ENCODE measurements around the gene RBM26.
"Not testable (repeated sequence)": the region's sequence is repeated elsewhere in the genome, so short reads cannot be mapped to it uniquely, and the experiment has no call there.

RBM26 gene

GRCh38 chr13:79373916-79374315 lies 32.1 kb downstream of the RBM26 start:
- peaks cover 17% of the 10 kb centered on the region for H3K36me3 ChIP-seq (ENCODE audit: control insufficient read depth, insufficient read depth, low read length)

GRCh38 chr13:79369226-79369625 lies 36.8 kb downstream of the RBM26 start:
- H3K27me3 ChIP-seq (ENCODE audit: control insufficient read depth, insufficient read depth, low read length) = no peaks in the 10 kb centered on the region
- H3K4me1 ChIP-seq (ENCODE audit: control insufficient read depth, insufficient read depth, low read length) = no peaks in the 10 kb centered on the region
- no peak overlapping the region for H3K4me3 ChIP-seq (ENCODE audit: low read length)
- peaks cover 28% of the 10 kb centered on the region for H3K36me3 ChIP-seq (ENCODE audit: control insufficient read depth, insufficient read depth, low read length)
- H3K27ac ChIP-seq (ENCODE audit: low read depth, low read length) = no peak overlapping the region
- H3K9ac ChIP-seq (ENCODE audit: low read length) = no peak overlapping the region

More at GRCh38 chr13:79373916-79374315, 32.1 kb downstream of the RBM26 start:
- Histone ChIP-seq H3K9ac (ENCODE audit: low read length) (no peak overlapping the region), H3K27me3 (ENCODE audit: control insufficient read depth, insufficient read depth, low read length) (no peaks in the 10 kb centered on the region), H3K27ac (ENCODE audit: low read depth, low read length) (no peak overlapping the region), H3K4me1 (ENCODE audit: control insufficient read depth, insufficient read depth, low read length) (no peaks in the 10 kb centered on the region), H3K4me3 (ENCODE audit: low read length) (no peak overlapping the region)

GRCh38 chr13:79365981-79366380 lies 40.1 kb downstream of the RBM26 start:
- no peaks in the 10 kb centered on the region for H3K27me3 ChIP-seq (ENCODE audit: control insufficient read depth, insufficient read depth, low read length)
- peaks cover 36% of the 10 kb centered on the region for H3K36me3 ChIP-seq (ENCODE audit: control insufficient read depth, insufficient read depth, low read length)
- no peak overlapping the region for H3K4me3 ChIP-seq (ENCODE audit: low read length)
- H3K4me1 ChIP-seq (ENCODE audit: control insufficient read depth, insufficient read depth, low read length) = no peaks in the 10 kb centered on the region
- no peak overlapping the region for H3K27ac ChIP-seq (ENCODE audit: low read depth, low read length)
- no peak overlapping the region for H3K9ac ChIP-seq (ENCODE audit: low read length)

- H3K27me3 ChIP-seq (ENCODE audit: control insufficient read depth, insufficient read depth, low read length) = no peaks in the 10 kb centered on the region
- H3K27ac ChIP-seq (ENCODE audit: low read depth, low read length) = no peak overlapping the region
- no peak overlapping the region for H3K4me3 ChIP-seq (ENCODE audit: low read length)
- peaks cover 19% of the 10 kb centered on the region for H3K36me3 ChIP-seq (ENCODE audit: control insufficient read depth, insufficient read depth, low read length)
- H3K4me1 ChIP-seq (ENCODE audit: control insufficient read depth, insufficient read depth, low read length) = no peaks in the 10 kb centered on the region
- H3K9ac ChIP-seq (ENCODE audit: low read length) = no peak overlapping the region
Measured at GRCh38 chr13:79361299-79361698, 44.8 kb downstream of the RBM26 start.

GRCh38 chr13:79360095-79360494 lies 46.0 kb downstream of the RBM26 start:
- Histone ChIP-seq H3K4me1 (ENCODE audit: control insufficient read depth, insufficient read depth, low read length) (no peaks in the 10 kb centered on the region), H3K9ac (ENCODE audit: low read length) (no peak overlapping the region), H3K36me3 (ENCODE audit: control insufficient read depth, insufficient read depth, low read length) (peaks cover 11% of the 10 kb centered on the region), H3K4me3 (ENCODE audit: low read length) (no peak overlapping the region), H3K27ac (ENCODE audit: low read depth, low read length) (no peak overlapping the region), H3K27me3 (ENCODE audit: control insufficient read depth, insufficient read depth, low read length) (no peaks in the 10 kb centered on the region)

GRCh38 chr13:79359064-79359463 lies 47.0 kb downstream of the RBM26 start:
- H3K9ac ChIP-seq (ENCODE audit: low read length) = no peak overlapping the region
- no peak overlapping the region for H3K27ac ChIP-seq (ENCODE audit: low read depth, low read length)
- no peaks in the 10 kb centered on the region for H3K4me1 ChIP-seq (ENCODE audit: control insufficient read depth, insufficient read depth, low read length)
- no peak overlapping the region for H3K4me3 ChIP-seq (ENCODE audit: low read length)
- H3K27me3 ChIP-seq (ENCODE audit: control insufficient read depth, insufficient read depth, low read length) = no peaks in the 10 kb centered on the region
- H3K36me3 ChIP-seq (ENCODE audit: control insufficient read depth, insufficient read depth, low read length) = peaks cover 9% of the 10 kb centered on the region

- no peak overlapping the region for H3K27ac ChIP-seq (ENCODE audit: low read depth, low read length)
- no peaks in the 10 kb centered on the region for H3K27me3 ChIP-seq (ENCODE audit: control insufficient read depth, insufficient read depth, low read length)
- H3K9ac ChIP-seq (ENCODE audit: low read length) = no peak overlapping the region
- H3K36me3 ChIP-seq (ENCODE audit: control insufficient read depth, insufficient read depth, low read length) = no peaks in the 10 kb centered on the region
- no peaks in the 10 kb centered on the region for H3K4me1 ChIP-seq (ENCODE audit: control insufficient read depth, insufficient read depth, low read length)
- no peak overlapping the region for H3K4me3 ChIP-seq (ENCODE audit: low read length)
Measured at GRCh38 chr13:79354285-79354684, 51.8 kb downstream of the RBM26 start.

- Histone ChIP-seq H3K4me1 (ENCODE audit: control insufficient read depth, insufficient read depth, low read length) (no peaks in the 10 kb centered on the region), H3K4me3 (ENCODE audit: low read length) (no peak overlapping the region), H3K9ac (ENCODE audit: low read length) (no peak overlapping the region), H3K27me3 (ENCODE audit: control insufficient read depth, insufficient read depth, low read length) (no peaks in the 10 kb centered on the region), H3K36me3 (ENCODE audit: control insufficient read depth, insufficient read depth, low read length) (no peaks in the 10 kb centered on the region), H3K27ac (ENCODE audit: low read depth, low read length) (no peak overlapping the region)
Measured at GRCh38 chr13:79353693-79354092, 52.4 kb downstream of the RBM26 start.

GRCh38 chr13:79352107-79352506 lies 53.9 kb downstream of the RBM26 start:
- Histone ChIP-seq H3K27me3 (ENCODE audit: control insufficient read depth, insufficient read depth, low read length) (no peaks in the 10 kb centered on the region), H3K9ac (ENCODE audit: low read length) (no peak overlapping the region), H3K27ac (ENCODE audit: low read depth, low read length) (no peak overlapping the region), H3K4me3 (ENCODE audit: low read length) (no peak overlapping the region), H3K36me3 (ENCODE audit: control insufficient read depth, insufficient read depth, low read length) (no peaks in the 10 kb centered on the region), H3K4me1 (ENCODE audit: control insufficient read depth, insufficient read depth, low read length) (no peaks in the 10 kb centered on the region)

- not testable (repeated sequence) for H3K27me3 ChIP-seq (ENCODE audit: control insufficient read depth, insufficient read depth, low read length); H3K36me3 ChIP-seq (ENCODE audit: control insufficient read depth, insufficient read depth, low read length); H3K27ac ChIP-seq (ENCODE audit: low read depth, low read length); H3K4me1 ChIP-seq (ENCODE audit: control insufficient read depth, insufficient read depth, low read length); H3K4me3 ChIP-seq (ENCODE audit: low read length); H3K9ac ChIP-seq (ENCODE audit: low read length)
Measured at GRCh38 chr13:79349608-79350007, 56.4 kb downstream of the RBM26 start.

GRCh38 chr13:79349011-79349410 lies 57.0 kb downstream of the RBM26 start:
- Histone ChIP-seq H3K4me3 (ENCODE audit: low read length) (no peak overlapping the region), H3K4me1 (ENCODE audit: control insufficient read depth, insufficient read depth, low read length) (no peaks in the 10 kb centered on the region), H3K27me3 (ENCODE audit: control insufficient read depth, insufficient read depth, low read length) (no peaks in the 10 kb centered on the region), H3K9ac (ENCODE audit: low read length) (no peak overlapping the region), H3K27ac (ENCODE audit: low read depth, low read length) (no peak overlapping the region), H3K36me3 (ENCODE audit: control insufficient read depth, insufficient read depth, low read length) (no peaks in the 10 kb centered on the region)

GRCh38 chr13:79346300-79346914 lies 59.6 kb downstream of the RBM26 start:
- Histone ChIP-seq H3K36me3 (ENCODE audit: control insufficient read depth, insufficient read depth, low read length) (no peaks in the 10 kb centered on the region), H3K27me3 (ENCODE audit: control insufficient read depth, insufficient read depth, low read length) (no peaks in the 10 kb centered on the region), H3K4me1 (ENCODE audit: control insufficient read depth, insufficient read depth, low read length) (no peaks in the 10 kb centered on the region), H3K27ac (ENCODE audit: low read depth, low read length) (no peak overlapping the region), H3K9ac (ENCODE audit: low read length) (no peak overlapping the region), H3K4me3 (ENCODE audit: low read length) (no peak overlapping the region)

GRCh38 chr13:79341202-79341601 lies 64.9 kb downstream of the RBM26 start:
- no peak overlapping the region for H3K4me3 ChIP-seq (ENCODE audit: low read length)
- H3K27ac ChIP-seq (ENCODE audit: low read depth, low read length) = no peak overlapping the region
- H3K9ac ChIP-seq (ENCODE audit: low read length) = no peak overlapping the region
- H3K4me1 ChIP-seq (ENCODE audit: control insufficient read depth, insufficient read depth, low read length) = no peaks in the 10 kb centered on the region
- H3K27me3 ChIP-seq (ENCODE audit: control insufficient read depth, insufficient read depth, low read length) = no peaks in the 10 kb centered on the region
- H3K36me3 ChIP-seq (ENCODE audit: control insufficient read depth, insufficient read depth, low read length) = peaks cover 7% of the 10 kb centered on the region
